H1 (cell line): ENCODE data around the gene TOM1L2. TPM values are rescaled to one million over a fixed set of nuclear protein-coding genes. Genes with fewer than 3 reads are reported as not detected.

Source experiments
- CTCF ChIA-PET: fragments of 300-600 bp; sonication (Branson Sonifier 250); formaldehyde crosslinking; loops from one replicate; lab custom pipeline; 2021; ENCODE audit not compliant: partially characterized antibody; lab: Charles Lee
- POLR2A ChIA-PET: fragments of 300-600 bp; sonication (Branson Sonifier 250); formaldehyde crosslinking; loops from one replicate; lab custom pipeline; 2021; ENCODE audit warnings: inconsistent platforms; ENCODE audit not compliant: partially characterized antibody; lab: Charles Lee
- DNase-seq, 2 experiments: peaks; one replicate each; pipeline versions ENCODE4 v3.0.0 to v3.0.0-alpha.2; 2010 to 2022; ENCODE audit warnings: low spot score in 2 of 2, low read depth in 1 of 2, mixed read lengths in 1 of 2
- FAIRE-seq: peaks from 2 replicates; lab custom pipeline; 2011; peaks lifted over from hg19 to GRCh38; lab: Jason Lieb, UNC
- H2AFZ ChIP-seq: 2 replicates; pipeline ENCODE4 v1.8.1; 2012; ENCODE audit warnings: low read length, inconsistent platforms
- H2AK5ac ChIP-seq: 2 replicates; pipeline ENCODE4 v1.6.1; 2013; ENCODE audit warnings: low read depth, low read length
- H2BK120ac ChIP-seq: replicated peaks from 2 replicates; pipeline ENCODE3; 2013; ENCODE audit warnings: low read depth, low read length, inconsistent platforms
- H2BK12ac ChIP-seq: 2 replicates; pipeline ENCODE4 v1.6.1; 2013; ENCODE audit warnings: low read depth, low read length
- H2BK15ac ChIP-seq: 2 replicates; pipeline ENCODE4 v1.6.1; 2013; ENCODE audit warnings: low read length
- H2BK20ac ChIP-seq: 2 replicates; pipeline ENCODE4 v1.6.1; 2013; ENCODE audit warnings: low read length
- H2BK5ac ChIP-seq: 2 replicates; pipeline ENCODE4 v1.6.1; 2013; ENCODE audit warnings: low read depth, low read length
- H3K14ac ChIP-seq: 2 replicates; pipeline ENCODE4 v1.6.1; 2013; ENCODE audit warnings: inconsistent platforms; ENCODE audit not compliant: insufficient read length
- H3K18ac ChIP-seq: 2 replicates; pipeline ENCODE4 v1.6.1; 2013; ENCODE audit warnings: low read length; ENCODE audit errors: extremely low read depth
- H3K23ac ChIP-seq: 2 replicates; pipeline ENCODE4 v1.6.1; 2013; ENCODE audit warnings: inconsistent platforms; ENCODE audit not compliant: insufficient read length
- H3K23me2 ChIP-seq: 2 replicates; pipeline ENCODE4 v1.6.1; 2013; ENCODE audit warnings: low read depth, low read length
- H3K27ac ChIP-seq: 2 replicates; pipeline ENCODE4 v1.6.1; 2011; ENCODE audit warnings: low read depth, low read length, inconsistent platforms
- H3K27me3 ChIP-seq, 4 experiments: replicated peaks in 1 of 4; 1 replicate in 1 of 4; 2 replicates in 3 of 4; pipeline versions ENCODE4 v1.6.1 to v1.8.1; 2011 to 2013; ENCODE audit warnings: low read length in 3 of 4, mild to moderate bottlenecking in 3 of 4, inconsistent platforms in 2 of 4, mixed read lengths in 2 of 4, moderate library complexity in 1 of 4; ENCODE audit not compliant: control insufficient read depth in 3 of 4, insufficient read depth in 3 of 4; ENCODE audit errors: extremely low read depth in 1 of 4
- H3K36me3 ChIP-seq, 4 experiments: 2 replicates each; pipeline versions ENCODE4 v1.6.1 to v1.8.1; 2011 to 2013; ENCODE audit warnings: mild to moderate bottlenecking in 4 of 4, low read length in 3 of 4, moderate library complexity in 2 of 4, control low read depth in 1 of 4, inconsistent platforms in 1 of 4; ENCODE audit not compliant: insufficient read depth in 4 of 4, control insufficient read depth in 2 of 4
- H3K4ac ChIP-seq: replicated peaks from 2 replicates; pipeline ENCODE3; 2013; ENCODE audit warnings: low read length, low read depth, mixed read lengths, inconsistent platforms; ENCODE audit not compliant: insufficient read length
- H3K4me1 ChIP-seq, 4 experiments: replicated peaks in 1 of 4; 1 replicate in 1 of 4; 2 replicates in 3 of 4; pipeline versions ENCODE4 v1.6.1 to v1.8.1; 2011 to 2013; ENCODE audit warnings: low read length in 3 of 4, inconsistent platforms in 2 of 4, mixed read lengths in 1 of 4; ENCODE audit not compliant: insufficient read depth in 4 of 4, control insufficient read depth in 3 of 4
- H3K4me2 ChIP-seq, 2 experiments: 2 replicates each; pipeline versions ENCODE4 v1.6.1 to v1.8.1; 2011 to 2013; ENCODE audit warnings: low read depth in 2 of 2, low read length in 2 of 2, control low read depth in 1 of 2, inconsistent platforms in 1 of 2, mild to moderate bottlenecking in 1 of 2; ENCODE audit not compliant: insufficient read depth in 1 of 2
- H3K4me3 ChIP-seq, 4 experiments: fragments of 200-600, 300-600 bp in 1 of 4; sonication (generic), shearing (Covaris generic), sonication (Bioruptor Twin) in 1 of 4; 2 replicates each; pipeline versions ENCODE4 v1.5.1 to v1.8.1; 2011 to 2016; ENCODE audit warnings: low read length in 4 of 4, low read depth in 3 of 4, control low read depth in 2 of 4, inconsistent platforms in 2 of 4, mild to moderate bottlenecking in 2 of 4, mixed read lengths in 1 of 4, moderate library complexity in 1 of 4; ENCODE audit not compliant: insufficient read depth in 2 of 4; ENCODE audit errors: extremely low read depth in 1 of 4
- H3K56ac ChIP-seq: replicated peaks from 2 replicates; pipeline ENCODE3; 2013; ENCODE audit warnings: low read depth, mild to moderate bottlenecking, mixed read lengths, low read length, inconsistent platforms; ENCODE audit not compliant: insufficient read length
- H3K79me1 ChIP-seq: 2 replicates; pipeline ENCODE4 v1.6.1; 2013; ENCODE audit warnings: low read depth, low read length, control low read depth
- H3K79me2 ChIP-seq, 2 experiments: 2 replicates each; pipeline versions ENCODE4 v1.6.1 to v1.8.1; 2012 to 2013; ENCODE audit warnings: low read length in 2 of 2, mild to moderate bottlenecking in 2 of 2, inconsistent platforms in 1 of 2; ENCODE audit not compliant: insufficient read depth in 2 of 2, control insufficient read depth in 1 of 2
- H3K9ac ChIP-seq, 4 experiments: replicated peaks in 1 of 4; 1 replicate in 1 of 4; 2 replicates in 3 of 4; pipeline versions ENCODE4 v1.6.1 to v1.8.1; 2011 to 2013; ENCODE audit warnings: low read depth in 3 of 4, low read length in 3 of 4, control low read depth in 2 of 4, mild to moderate bottlenecking in 2 of 4, moderate library complexity in 2 of 4, inconsistent platforms in 1 of 4; ENCODE audit errors: extremely low read depth in 1 of 4
- H3K9me3 ChIP-seq, 2 experiments: 2 replicates each; pipeline versions ENCODE4 v1.6.1 to v1.8.1; 2012 to 2013; ENCODE audit warnings: mild to moderate bottlenecking in 2 of 2, moderate library complexity in 2 of 2, control low read depth in 1 of 2, inconsistent platforms in 1 of 2, low read depth in 1 of 2, low read length in 1 of 2, mixed read lengths in 1 of 2; ENCODE audit not compliant: insufficient read depth in 2 of 2
- H4K20me1 ChIP-seq, 2 experiments: replicated peaks in 1 of 2; 2 replicates each; pipeline versions ENCODE3 to v1.8.1; 2011 to 2013; ENCODE audit warnings: inconsistent platforms in 2 of 2, low read length in 2 of 2, mild to moderate bottlenecking in 1 of 2; ENCODE audit not compliant: insufficient read depth in 2 of 2, control insufficient read depth in 1 of 2
- H4K5ac ChIP-seq: 2 replicates; pipeline ENCODE4 v1.6.1; 2013; ENCODE audit warnings: low read length, low read depth, mixed read lengths, inconsistent platforms; ENCODE audit not compliant: insufficient read length
- H4K8ac ChIP-seq: 2 replicates; pipeline ENCODE4 v1.8.0; 2013; ENCODE audit warnings: mild to moderate bottlenecking, moderate library complexity, low read length, inconsistent platforms; ENCODE audit not compliant: insufficient read depth; ENCODE audit errors: extremely low read depth
- H4K91ac ChIP-seq: replicated peaks from 2 replicates; pipeline ENCODE3; 2013; ENCODE audit warnings: low read length, mixed read lengths, inconsistent platforms; ENCODE audit not compliant: insufficient read length
- TEAD4 ChIP-seq: IDR thresholded peaks from 2 replicates; pipeline ENCODE4 v1.6.1; 2012; ENCODE audit warnings: low read depth, low read length, inconsistent platforms, mixed read lengths
- WGBS, 2 experiments: shearing (Covaris generic) in 1 of 2; methylation state at CpG; one replicate each; pipeline versions ENCODE4 v1.1.6 to v1.1.7; 2013 to 2015; ENCODE audit warnings: low lambda C conversion rate in 2 of 2, mixed read lengths in 2 of 2, inconsistent platforms in 1 of 2, low coverage in 1 of 2, missing lambda C conversion rate in 1 of 2; ENCODE audit not compliant: insufficient replicate concordance in 2 of 2, insufficient coverage in 1 of 2, insufficient read length in 1 of 2; ENCODE audit errors: extremely low coverage in 1 of 2, missing lambda C conversion rate in 1 of 2; 5-methylcytosine and 5-hydroxymethylcytosine counted together
- polyA plus RNA-seq, 7 experiments: library from polyadenylated mRNA; depleted of rRNA in 3 of 7; stranded (reverse) in 5 of 7; unstranded in 2 of 7; fragments of >200 nt in 5 of 7; fragments of 200-250 nt in 2 of 7; gene quantifications; 1 replicate in 5 of 7; 2 replicates in 1 of 7; 4 replicates in 1 of 7; pipeline versions ENCODE4 v1.2.1 to v1.2.3, GENCODE V29; 2011 to 2013; ENCODE audit warnings: missing spikeins in 2 of 7, mixed read lengths in 2 of 7
- total RNA-seq: library from RNA; stranded (reverse); fragmentation: NEBNext Ultra II Directional; extraction: Animal tissue kit (Norgen Biotek cat#: 25700); gene quantifications from 2 replicates; pipeline ENCODE4 v1.2.1, GENCODE V29; 2021

Gene TOM1L2
- total and polyA plus RNA-seq, 2 of the 8 experiments (the other 6 are each of a cell fraction or from before 2014, with no cell fraction given), result 2.0 to 3.4 TPM

DNA sequence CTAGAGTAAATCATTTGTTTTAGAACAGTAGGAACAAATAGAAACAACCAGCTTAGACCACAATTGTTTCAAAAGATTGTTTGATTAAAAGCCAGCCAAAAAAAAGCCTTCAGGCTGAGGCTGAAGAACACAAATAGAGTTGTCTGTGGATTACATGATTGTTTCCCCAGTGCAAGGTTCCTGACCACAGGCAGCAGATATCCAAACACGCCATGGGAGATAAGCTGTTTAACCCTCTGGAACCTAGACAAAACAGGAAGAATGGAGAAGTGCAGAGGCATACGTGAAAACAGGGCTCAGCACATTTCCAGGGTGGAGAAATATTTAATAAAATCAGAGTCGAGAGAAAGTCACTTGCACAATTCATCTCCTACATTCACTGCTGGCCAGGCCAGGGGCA lies 45.8 kb upstream of the TOM1L2 start:
- ChIA-PET CTCF (interaction anchor here (0.6 to 3.9 kb wide), 5 partner anchors 10 to 270 kb away, joined by 3 to 13 read pairs (median 4); no protein-coding TSS in a partner anchor), POLR2A (interaction anchor here (3.6 kb wide), 1 partner anchor 10 kb away, joined by 16 read pairs; no protein-coding TSS in a partner anchor)
- H4K5ac ChIP-seq, result no peak overlapping the region
- H3K4me2 ChIP-seq, result no peak overlapping the region
- no peak overlapping the region for H3K4me3 ChIP-seq
- H3K9me3 ChIP-seq, result no peaks in the 10 kb centered on the region
- TF ChIP-seq TEAD4, result no peak
- no peak overlapping the region for H3K14ac ChIP-seq
- H3K36me3 ChIP-seq, result no peaks in the 10 kb centered on the region
- no peak for DNase-seq
- no peak overlapping the region for H3K4ac ChIP-seq
- H3K56ac ChIP-seq, result no peak overlapping the region
- H2BK5ac ChIP-seq, result no peak overlapping the region
- no peak overlapping the region for H3K23ac ChIP-seq
- H2BK12ac ChIP-seq, result no peak overlapping the region
- H3K79me2 ChIP-seq, result no peaks in the 10 kb centered on the region
- 0 out of 2 replicates have a peak, but pooled peaks cover 2% of the 10 kb centered on the region for H3K79me1 ChIP-seq
- H4K91ac ChIP-seq, result no peak overlapping the region
- no peak for FAIRE-seq
- no peaks in the 10 kb centered on the region for H3K27me3 ChIP-seq
- no peaks in the 10 kb centered on the region for H3K4me1 ChIP-seq
- no peak overlapping the region for H2AK5ac ChIP-seq
- no peak overlapping the region for H3K18ac ChIP-seq
- peaks cover 0 to 2% of the 10 kb centered on the region in 2 experiments for H4K20me1 ChIP-seq
- 66% methylated on average over 3 of the region's 3 CpGs; no CpG with 5 or more reads in 1 of the 2 experiments for WGBS, 2 experiments
- no peak overlapping the region for H2BK20ac ChIP-seq
- H3K9ac ChIP-seq, result no peak overlapping the region
- H2AFZ ChIP-seq, result no peak overlapping the region
- no peak overlapping the region for H2BK120ac ChIP-seq
- no peaks in the 10 kb centered on the region for H3K23me2 ChIP-seq
- H3K27ac ChIP-seq, result no peak overlapping the region
- H4K8ac ChIP-seq, result no peak overlapping the region
- H2BK15ac ChIP-seq, result no peak overlapping the region
